CD14-positive monocyte (primary cell): ENCODE results near the gene BIN1. TPM values are rescaled to one million over a fixed set of nuclear protein-coding genes. Genes with fewer than 3 reads are reported as not detected.

Source experiments
- DNase-seq, 3 donors: peaks; one replicate each; pipeline ENCODE4 v3.0.0-alpha.2; 2011 to 2022
- H2AFZ ChIP-seq: 2 replicates; pipeline ENCODE4 v1.6.0; 2012; ENCODE audit warnings: mild to moderate bottlenecking, low read depth, low read length, inconsistent platforms; ENCODE audit not compliant: insufficient read depth, poor library complexity, severe bottlenecking
- H3K27ac ChIP-seq, 2 donors: 1 replicate in 1 of 2; 2 replicates in 1 of 2; pipeline ENCODE4 v1.5.1; 2012 to 2013; ENCODE audit warnings: low read length in 2 of 2, control low read depth in 1 of 2, inconsistent platforms in 1 of 2, low read depth in 1 of 2, mild to moderate bottlenecking in 1 of 2
- H3K27me3 ChIP-seq, 2 donors: one replicate each; pipeline versions ENCODE4 v1.6.0 to v1.6.1; 2011 to 2013; ENCODE audit warnings: low read length in 2 of 2; ENCODE audit not compliant: control insufficient read depth in 2 of 2, insufficient read depth in 2 of 2
- H3K36me3 ChIP-seq, 2 donors: replicated peaks in 1 of 2; 1 replicate in 1 of 2; 2 replicates in 1 of 2; pipeline versions ENCODE4 v1.5.1 to v1.6.1; 2012 to 2013; ENCODE audit warnings: low read length in 2 of 2, control low read depth in 1 of 2, inconsistent platforms in 1 of 2, mild to moderate bottlenecking in 1 of 2; ENCODE audit not compliant: insufficient read depth in 2 of 2, control insufficient read depth in 1 of 2
- H3K4me1 ChIP-seq, 2 donors: 1 replicate in 1 of 2; 2 replicates in 1 of 2; pipeline versions ENCODE4 v1.5.1 to v1.6.1; 2012 to 2013; ENCODE audit warnings: low read length in 2 of 2, control low read depth in 1 of 2, inconsistent platforms in 1 of 2, mild to moderate bottlenecking in 1 of 2, moderate library complexity in 1 of 2; ENCODE audit not compliant: insufficient read depth in 2 of 2, control insufficient read depth in 1 of 2
- H3K4me2 ChIP-seq: replicated peaks from 2 replicates; pipeline ENCODE3; 2012; ENCODE audit warnings: low read length, moderate library complexity, mild to moderate bottlenecking; ENCODE audit not compliant: poor library complexity, severe bottlenecking; ENCODE audit errors: extremely low read depth
- H3K4me3 ChIP-seq, 3 experiments: fragments of 200-600 bp in 1 of 3; sonication (generic) in 1 of 3; replicated peaks in 1 of 3; 1 replicate in 2 of 3; 2 replicates in 1 of 3; pipeline ENCODE4 v1.5.1; 2011 to 2013; ENCODE audit warnings: low read length in 3 of 3, mild to moderate bottlenecking in 3 of 3, control low read depth in 2 of 3, low read depth in 2 of 3, inconsistent platforms in 1 of 3, moderate library complexity in 1 of 3
- H3K79me2 ChIP-seq: 2 replicates; pipeline ENCODE4 v1.6.0; 2012; ENCODE audit warnings: mild to moderate bottlenecking, control low read depth, inconsistent platforms, low read length, moderate library complexity; ENCODE audit not compliant: insufficient read depth
- H3K9ac ChIP-seq: 2 replicates; pipeline ENCODE4 v1.6.0; 2017; ENCODE audit warnings: low read length, mild to moderate bottlenecking; ENCODE audit not compliant: insufficient read depth, poor library complexity, severe bottlenecking
- H3K9me3 ChIP-seq, 2 donors: replicated peaks in 1 of 2; 1 replicate in 1 of 2; 2 replicates in 1 of 2; pipeline versions ENCODE4 v1.5.1 to v1.6.1; 2012 to 2013; ENCODE audit warnings: low read length in 2 of 2, control low read depth in 1 of 2; ENCODE audit not compliant: control insufficient read depth in 1 of 2, insufficient read depth in 1 of 2
- H4K20me1 ChIP-seq: 2 replicates; pipeline ENCODE4 v1.6.0; 2012; ENCODE audit warnings: mild to moderate bottlenecking, low read length, control low read depth, moderate library complexity; ENCODE audit not compliant: insufficient read depth
- H3K27ac Mint-ChIP-seq, 7 donors: one replicate each; pipeline ENCODE4 v1.8.0; 2020; ENCODE audit warnings: mild to moderate bottlenecking in 7 of 7, mixed read lengths in 7 of 7, moderate library complexity in 6 of 7, inconsistent platforms in 2 of 7
- H3K27me3 Mint-ChIP-seq, 3 donors: one replicate each; pipeline ENCODE4 v1.8.0; 2021 to 2022; ENCODE audit warnings: low read depth in 3 of 3, mild to moderate bottlenecking in 3 of 3, mixed read lengths in 3 of 3, moderate library complexity in 3 of 3, inconsistent platforms in 1 of 3
- H3K36me3 Mint-ChIP-seq, 2 donors: one replicate each; pipeline ENCODE4 v1.8.0; 2020; ENCODE audit warnings: mixed read lengths in 2 of 2, inconsistent platforms in 1 of 2, mild to moderate bottlenecking in 1 of 2
- H3K4me1 Mint-ChIP-seq: one replicate; pipeline ENCODE4 v1.8.0; 2020; ENCODE audit warnings: mild to moderate bottlenecking, mixed read lengths
- H3K4me3 Mint-ChIP-seq, 2 donors: one replicate each; pipeline ENCODE4 v1.8.0; 2020; ENCODE audit warnings: mild to moderate bottlenecking in 2 of 2, mixed read lengths in 2 of 2, moderate library complexity in 1 of 2
- H3K9me3 Mint-ChIP-seq, 7 donors: one replicate each; pipeline ENCODE4 v1.8.0; 2020 to 2022; ENCODE audit warnings: mixed read lengths in 7 of 7, mild to moderate bottlenecking in 6 of 7, moderate library complexity in 6 of 7, inconsistent platforms in 2 of 7
- CTCF ChIP-seq: fragments of 200-600 bp; IDR thresholded peaks from one replicate; pipeline ENCODE4 v1.8.0; 2022; ENCODE audit warnings: antibody characterized with exemption, mild to moderate bottlenecking
- WGBS: methylation state at CpG from one replicate; pipeline ENCODE4 v1.1.5; 2013; ENCODE audit warnings: missing lambda C conversion rate; ENCODE audit not compliant: insufficient coverage; 5-methylcytosine and 5-hydroxymethylcytosine counted together
- intact Hi-C, 2 donors: fragments of 100-400 bp; cut with micrococcal nuclease; formaldehyde crosslinking; loops; one replicate each; pipeline versions ENCODE4 v1.15.0 to v1.15.1; 2023
- polyA plus RNA-seq, 3 donors: library from polyadenylated mRNA; depleted of rRNA in 1 of 3; unstranded in 2 of 3; stranded (reverse) in 1 of 3; fragments of 300-500 nt in 2 of 3; fragments of >200 nt in 1 of 3; fragmentation: Illumina TruSeq in 2 of 3; gene quantifications; 1 replicate in 2 of 3; 2 replicates in 1 of 3; pipeline ENCODE4 v1.2.3, GENCODE V29; 2012 to 2021

Gene BIN1
- polyA plus RNA-seq, 3 donors = 3.4 to 7.5 (median 4.1) TPM

DNA sequence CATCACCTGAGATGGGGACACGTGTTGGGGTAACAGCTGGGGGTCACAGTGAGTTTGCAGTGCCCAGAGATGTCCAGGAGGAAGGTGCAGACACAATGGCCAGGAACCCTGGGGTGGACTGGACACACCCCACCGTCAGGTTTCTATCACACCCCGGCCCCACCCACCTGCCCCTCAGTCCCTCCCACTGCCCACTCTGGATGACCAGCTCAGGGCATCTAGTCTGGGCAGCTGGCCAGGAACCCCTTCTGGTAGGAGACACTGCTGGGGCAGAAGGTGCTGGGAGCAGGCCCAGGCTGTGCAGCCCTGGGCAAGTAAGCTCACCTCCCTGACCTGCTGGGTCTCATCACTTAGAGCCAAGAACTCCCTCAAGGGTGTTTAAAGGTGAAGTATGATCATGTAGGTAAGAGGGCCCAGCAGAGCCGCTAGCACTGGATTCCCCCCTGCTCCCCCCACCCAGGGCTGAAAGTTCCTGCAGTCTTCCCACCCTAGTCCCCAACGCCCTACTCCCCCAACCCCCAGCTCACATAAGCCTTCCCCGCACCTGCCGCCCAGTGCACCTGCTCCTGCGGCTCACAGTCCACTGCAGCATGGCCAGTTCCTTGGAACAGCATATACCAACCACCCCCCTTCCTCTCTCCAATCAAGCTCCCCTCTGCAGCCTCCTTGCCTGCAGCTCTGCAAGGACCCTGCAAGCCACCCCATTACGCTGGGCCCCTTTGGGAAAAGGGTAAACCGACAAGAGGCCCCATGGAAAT, 17.3 kb downstream of the BIN1 start:
- Histone ChIP-seq H3K4me1 (peaks cover 43 to 46% of the 10 kb centered on the region in 2 donors), H3K9ac (no peak overlapping the region), H3K4me2 (no peak overlapping the region), H3K79me2 (no peaks in the 10 kb centered on the region), H3K4me3 (no peak overlapping the region), H3K27me3 (peaks cover 0 to 9% of the 10 kb centered on the region in 2 donors), H3K36me3 (no peaks in the 10 kb centered on the region), H4K20me1 (no peaks in the 10 kb centered on the region), H3K27ac (no peak overlapping the region), H2AFZ (no peak overlapping the region), H3K9me3 (no peaks in the 10 kb centered on the region)
- Mint-ChIP-seq H3K4me1 (peaks cover 45% of the 10 kb centered on the region), H3K9me3 (no peaks in the 10 kb centered on the region), H3K4me3 (no peak overlapping the region), H3K27me3 (peaks cover 14 to 19% (median 17%) of the 10 kb centered on the region in 3 donors), H3K36me3 (peaks cover 0 to 4% of the 10 kb centered on the region in 2 donors), H3K27ac (no peak overlapping the region)
- intact Hi-C loops = no loop called here
- DNase-seq = no peak
- TF ChIP-seq CTCF = no peak
- 90% methylated on average over 10 of the region's 10 CpGs for WGBS

DNA sequence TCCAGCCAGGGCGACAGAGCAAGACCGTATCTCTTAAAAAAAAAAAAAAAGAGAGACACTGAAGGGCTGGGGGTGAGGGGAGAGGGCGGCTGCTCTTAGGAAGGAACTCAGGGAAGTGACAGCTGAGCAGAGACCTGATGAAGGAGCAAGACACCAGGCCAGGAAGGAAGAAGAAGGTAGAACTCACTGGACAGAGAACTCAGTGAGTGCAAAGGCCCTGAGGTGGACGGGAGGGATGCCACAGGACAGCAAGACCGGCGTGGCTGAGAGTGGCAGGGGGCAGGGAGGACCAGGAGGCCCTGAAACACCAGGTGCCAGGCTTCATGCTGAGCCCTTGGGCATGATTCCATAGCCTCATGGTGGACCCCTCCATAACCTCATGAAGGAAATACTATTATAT, 18.2 kb downstream of the BIN1 start:
- Mint-ChIP-seq H3K27me3 (peaks cover 10 to 18% (median 13%) of the 10 kb centered on the region in 3 donors), H3K4me3 (no peak overlapping the region), H3K27ac (no peak overlapping the region), H3K4me1 (peaks cover 52% of the 10 kb centered on the region), H3K36me3 (peaks cover 0 to 4% of the 10 kb centered on the region in 2 donors), H3K9me3 (peaks cover 0 to 2% (median 0%) of the 10 kb centered on the region in 7 donors)
- no peaks in the 10 kb centered on the region for H4K20me1 ChIP-seq
- intact Hi-C loops = no loop called here
- TF ChIP-seq CTCF = no peak
- no peak overlapping the region for H3K27ac ChIP-seq
- H3K4me1 ChIP-seq = peaks cover 52 to 53% of the 10 kb centered on the region in 2 donors
- 92% methylated on average over 6 of the region's 6 CpGs for WGBS
- no peak overlapping the region for H3K4me2 ChIP-seq
- H3K79me2 ChIP-seq = no peaks in the 10 kb centered on the region
- no peak overlapping the region for H3K4me3 ChIP-seq
- peaks cover 0 to 6% of the 10 kb centered on the region in 2 donors for H3K27me3 ChIP-seq
- no peak overlapping the region for H3K9ac ChIP-seq
- H3K36me3 ChIP-seq = no peaks in the 10 kb centered on the region
- H2AFZ ChIP-seq = no peak overlapping the region
- H3K9me3 ChIP-seq = no peaks in the 10 kb centered on the region
- DNase-seq = no peak
